Muscle of leg (tissue), 11 donors: Measurements from ENCODE around the gene DOLK. TPM values are rescaled to one million over a fixed set of nuclear protein-coding genes. Genes with fewer than 3 reads are reported as not detected.

ENCODE experiments used
- DNase-seq: peaks from one replicate; pipeline ENCODE4 v3.0.0; 2013
- H3K27ac ChIP-seq: one replicate; pipeline ENCODE4 v1.5.1; 2013; ENCODE audit warnings: mild to moderate bottlenecking, low read length, control low read depth
- H3K27me3 ChIP-seq: one replicate; pipeline ENCODE4 v1.6.1; 2013; ENCODE audit warnings: low read length; ENCODE audit not compliant: control insufficient read depth, insufficient read depth
- H3K36me3 ChIP-seq: one replicate; pipeline ENCODE4 v1.6.1; 2013; ENCODE audit warnings: low read length; ENCODE audit not compliant: control insufficient read depth, insufficient read depth
- H3K4me1 ChIP-seq: one replicate; pipeline ENCODE4 v1.6.1; 2013; ENCODE audit warnings: low read length; ENCODE audit not compliant: control insufficient read depth, insufficient read depth
- H3K4me3 ChIP-seq: one replicate; pipeline ENCODE4 v1.5.1; 2013; ENCODE audit warnings: low read length, control low read depth
- H3K9me3 ChIP-seq: replicated peaks from 2 replicates; pipeline ENCODE4 v1.6.1; 2013; ENCODE audit warnings: low read depth, low read length; ENCODE audit not compliant: control insufficient read depth
- WGBS: methylation state at CpG from one replicate; pipeline ENCODE4 v1.1.5; 2013; ENCODE audit warnings: missing lambda C conversion rate; ENCODE audit not compliant: insufficient coverage; 5-methylcytosine and 5-hydroxymethylcytosine counted together
- polyA plus RNA-seq, 8 donors: library from polyadenylated mRNA; unstranded; fragments of 120-200 nt; gene quantifications; one replicate each; pipeline versions ENCODE4 v1.2.1 to v1.2.3, GENCODE V29; 2013; ENCODE audit warnings: inconsistent platforms in 1 of 8, low replicate concordance in 1 of 8; ENCODE audit not compliant: insufficient read length in 8 of 8, insufficient read depth in 1 of 8
- total RNA-seq: library from RNA; stranded (reverse); fragments of 120-200 nt; gene quantifications from one replicate; pipeline ENCODE4 v1.2.4, GENCODE V29; 2013

The DOLK gene
- total and polyA plus RNA-seq, 9 donors, result 7.9 to 11.6 (median 9.3) TPM

GRCh38 chr9:128898845-128899565 is 48.4 kb downstream of the DOLK start:
- Histone ChIP-seq H3K4me1 (peaks cover 17% of the 10 kb centered on the region), H3K9me3 (no peaks in the 10 kb centered on the region), H3K27ac (no peak overlapping the region), H3K4me3 (no peak overlapping the region), H3K36me3 (peaks cover 36% of the 10 kb centered on the region), H3K27me3 (no peaks in the 10 kb centered on the region)
- 85% methylated on average over 6 of the region's 18 CpGs for WGBS
- no peak for DNase-seq

GRCh38 chr9:128898382-128898781 is 49.0 kb downstream of the DOLK start:
- 90% methylated on average over 5 of the region's 5 CpGs for WGBS
- Histone ChIP-seq H3K36me3 (peaks cover 39% of the 10 kb centered on the region), H3K27me3 (no peaks in the 10 kb centered on the region), H3K9me3 (no peaks in the 10 kb centered on the region), H3K4me3 (no peak overlapping the region), H3K27ac (no peak overlapping the region), H3K4me1 (peaks cover 17% of the 10 kb centered on the region)
- no peak for DNase-seq

GRCh38 chr9:128895556-128895955 is 51.8 kb downstream of the DOLK start:
- Histone ChIP-seq H3K27me3 (no peaks in the 10 kb centered on the region), H3K9me3 (no peaks in the 10 kb centered on the region), H3K36me3 (peaks cover 57% of the 10 kb centered on the region), H3K4me3 (no peak overlapping the region), H3K27ac (no peak overlapping the region), H3K4me1 (peaks cover 22% of the 10 kb centered on the region)
- no peak for DNase-seq
- WGBS, result 42% methylated on average over 2 of the region's 4 CpGs

Other genes with a start within 250 kb of the DOLK start
- gene PKN3, start 245.1 kb downstream of the DOLK start, total RNA-seq, result 2.9 TPM
- gene PKN3, start 245.1 kb downstream of the DOLK start, polyA plus RNA-seq, result 10 to 100 TPM in 1 of 8 donors, 1 to 10 TPM in 7; 7.1 to 11.0 (median 8.6) TPM
- 5.7 TPM for gene ZDHHC12, start 223.5 kb downstream of the DOLK start, total RNA-seq
- 10 to 100 TPM in 1 of 8 donors, 1 to 10 TPM in 7; 5.9 to 10.7 (median 6.8) TPM for gene ZDHHC12, start 223.5 kb downstream of the DOLK start, polyA plus RNA-seq
- gene ZER1, start 175.7 kb downstream of the DOLK start, total RNA-seq, result 14.2 TPM
- gene ZER1, start 175.7 kb downstream of the DOLK start, polyA plus RNA-seq, result 10 to 100 TPM; 27.8 to 42.6 (median 34.2) TPM
- gene TBC1D13, start 160.3 kb downstream of the DOLK start, total RNA-seq, result 12.0 TPM
- gene TBC1D13, start 160.3 kb downstream of the DOLK start, polyA plus RNA-seq, result 10 to 100 TPM; 35.0 to 59.4 (median 38.9) TPM
- 27.8 TPM for gene ENDOG, start 129.1 kb downstream of the DOLK start, total RNA-seq
- gene ENDOG, start 129.1 kb downstream of the DOLK start, polyA plus RNA-seq, result 10 to 100 TPM; 16.7 to 26.4 (median 21.3) TPM
- gene SPOUT1, start 117.8 kb downstream of the DOLK start, total RNA-seq, result 18.5 TPM
- 10 to 100 TPM; 21.0 to 33.2 (median 26.6) TPM for gene SPOUT1, start 117.8 kb downstream of the DOLK start, polyA plus RNA-seq
- 4.7 TPM for gene KYAT1, start 65.7 kb downstream of the DOLK start, total RNA-seq
- gene KYAT1, start 65.7 kb downstream of the DOLK start, polyA plus RNA-seq, result 1 to 10 TPM; 4.2 to 8.8 (median 5.8) TPM
- 10.6 TPM for gene LRRC8A, start 65.5 kb downstream of the DOLK start, total RNA-seq
- gene LRRC8A, start 65.5 kb downstream of the DOLK start, polyA plus RNA-seq, result 10 to 100 TPM; 15.7 to 29.1 (median 21.7) TPM
- 23.9 TPM for gene PHYHD1, start 26.6 kb downstream of the DOLK start, total RNA-seq
- gene PHYHD1, start 26.6 kb downstream of the DOLK start, polyA plus RNA-seq, result 10 to 100 TPM; 30.6 to 47.6 (median 39.0) TPM
- gene NUP188, start 96 bp upstream of the DOLK start, total RNA-seq, result 21.7 TPM
- 10 to 100 TPM; 28.0 to 41.5 (median 34.3) TPM for gene NUP188, start 96 bp upstream of the DOLK start, polyA plus RNA-seq
- 59.4 TPM for gene SH3GLB2, start 80.7 kb upstream of the DOLK start, total RNA-seq
- gene SH3GLB2, start 80.7 kb upstream of the DOLK start, polyA plus RNA-seq, result 10 to 100 TPM; 45.4 to 80.6 (median 65.8) TPM
- gene MIGA2, start 89.0 kb upstream of the DOLK start, total RNA-seq, result 14.7 TPM
- 10 to 100 TPM; 12.4 to 18.2 (median 15.5) TPM for gene MIGA2, start 89.0 kb upstream of the DOLK start, polyA plus RNA-seq
- gene DOLPP1, start 133.5 kb upstream of the DOLK start, total RNA-seq, result 7.5 TPM
- gene DOLPP1, start 133.5 kb upstream of the DOLK start, polyA plus RNA-seq, result 10 to 100 TPM in 6 of 8 donors, 1 to 10 TPM in 2; 9.3 to 13.2 (median 10.8) TPM
- gene CRAT, start 163.2 kb upstream of the DOLK start, total RNA-seq, result 26.0 TPM
- 10 to 100 TPM; 34.0 to 54.9 (median 43.6) TPM for gene CRAT, start 163.2 kb upstream of the DOLK start, polyA plus RNA-seq
- 119 TPM for gene PTPA, start 163.8 kb upstream of the DOLK start, total RNA-seq
- 100 to 1,000 TPM; 106 to 141 (median 122) TPM for gene PTPA, start 163.8 kb upstream of the DOLK start, polyA plus RNA-seq
- gene IER5L, start 230.7 kb upstream of the DOLK start, total RNA-seq, result 7.2 TPM
- 1 to 10 TPM; 4.0 to 7.4 (median 6.4) TPM for gene IER5L, start 230.7 kb upstream of the DOLK start, polyA plus RNA-seq